Measurements from ENCODE around the gene JRKL.
"Not testable (repeated sequence)": the region's sequence is repeated elsewhere in the genome, so short reads cannot be mapped to it uniquely, and the experiment has no call there.

The JRKL gene

GRCh38 chr11:96394773-96395172 lies 5.0 kb downstream of the JRKL start:
- DNase-seq (ENCODE audit: low spot score), result no peak

DNA sequence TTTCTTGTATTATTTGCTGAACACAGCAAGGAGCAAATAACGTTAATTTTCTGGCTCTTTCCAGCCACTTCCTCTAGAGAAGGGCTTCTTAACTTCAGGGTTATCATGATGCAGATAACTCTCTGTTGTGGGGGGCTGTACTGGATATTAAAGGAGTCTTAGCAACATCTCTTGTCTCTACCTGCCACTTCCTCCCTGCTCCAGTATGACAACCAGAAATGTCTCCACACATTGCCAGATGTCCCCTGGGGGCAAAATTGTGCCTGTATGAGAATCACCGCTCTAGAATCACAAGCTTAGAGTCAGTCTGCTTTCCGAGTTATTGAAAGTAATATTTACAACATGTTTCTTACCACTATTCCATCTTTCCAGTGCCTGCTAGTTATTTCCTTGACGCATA lies 6.8 kb downstream of the JRKL start:
- DNase-seq (ENCODE audit: low spot score), result no peak

DNA sequence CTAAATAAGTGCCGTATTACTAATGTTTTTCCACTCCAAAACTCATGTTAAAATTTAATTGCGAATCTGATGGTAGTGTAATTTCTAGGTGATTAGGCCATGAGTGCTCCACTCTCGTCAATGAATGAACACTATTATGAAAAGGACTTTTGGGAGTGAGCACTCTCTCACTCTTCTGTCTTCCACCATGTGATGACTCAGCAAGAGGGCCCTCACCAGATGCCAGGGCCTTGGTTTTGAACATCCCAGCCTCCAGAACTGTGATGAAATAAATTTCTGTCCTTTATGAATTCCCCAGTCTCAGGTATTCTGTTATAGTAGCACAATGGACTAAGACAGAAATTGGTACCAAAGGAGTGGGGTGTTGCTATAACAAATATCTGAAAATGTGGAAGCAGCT lies 8.1 kb downstream of the JRKL start:
- DNase-seq (ENCODE audit: low spot score), result no peak

DNA sequence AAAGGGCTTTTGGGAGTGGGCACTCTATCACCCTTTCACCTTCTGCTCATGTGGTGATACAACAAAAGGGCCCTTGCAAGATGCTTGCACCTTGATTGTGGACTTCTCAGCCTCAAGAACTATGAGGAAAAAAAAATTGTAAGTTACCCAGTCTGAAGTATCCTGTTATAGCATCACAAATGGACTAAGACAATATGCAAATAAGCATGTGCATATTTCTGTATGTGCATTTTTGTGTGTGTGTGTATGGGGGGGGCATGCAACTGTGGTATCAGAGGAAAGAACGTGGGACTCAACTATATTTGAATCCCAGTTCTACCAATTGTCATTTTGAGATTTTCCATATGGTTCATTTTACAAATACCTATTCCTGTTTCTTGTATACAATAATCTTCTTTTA lies 10.9 kb downstream of the JRKL start:
- DNase-seq (ENCODE audit: low spot score), result no peak

- DNase-seq (ENCODE audit: low spot score), result not testable (repeated sequence)
These were observed 21.6 kb downstream of the JRKL start for GRCh38 chr11:96411412-96411811.

DNA sequence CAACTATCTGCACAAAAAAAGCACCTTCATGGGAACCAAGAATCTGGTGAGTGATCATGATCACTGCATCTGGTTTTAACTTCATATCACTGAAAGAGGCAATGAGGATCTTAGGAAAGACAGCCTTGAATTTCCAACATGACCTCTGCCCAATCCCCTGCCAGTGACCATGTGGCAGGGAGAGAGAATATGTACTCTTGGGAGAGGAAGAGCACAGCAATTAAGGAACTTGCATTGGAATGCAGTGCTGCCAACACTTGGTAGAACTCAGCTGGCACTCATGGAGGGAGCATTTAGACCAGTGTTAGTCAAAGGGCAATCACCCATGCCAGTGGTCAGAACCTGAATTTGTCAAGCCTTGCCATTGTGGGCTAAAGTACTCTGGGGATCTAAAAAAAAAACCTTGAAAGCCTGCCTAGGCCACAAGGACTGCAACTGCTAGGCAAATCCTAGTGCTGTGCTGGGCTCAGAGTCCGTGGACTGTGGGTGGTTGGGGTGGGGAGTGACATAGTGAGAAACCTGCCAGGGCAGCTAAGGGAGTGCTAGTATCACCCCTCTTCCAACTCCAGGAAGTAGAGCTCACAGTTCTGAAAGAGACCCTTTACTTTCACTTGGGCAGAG lies 23.1 kb downstream of the JRKL start:
- DNase-seq (ENCODE audit: low spot score), result no peak

- no peak for DNase-seq (ENCODE audit: low spot score)
These were observed 23.6 kb downstream of the JRKL start for GRCh38 chr11:96413408-96413807.

DNA sequence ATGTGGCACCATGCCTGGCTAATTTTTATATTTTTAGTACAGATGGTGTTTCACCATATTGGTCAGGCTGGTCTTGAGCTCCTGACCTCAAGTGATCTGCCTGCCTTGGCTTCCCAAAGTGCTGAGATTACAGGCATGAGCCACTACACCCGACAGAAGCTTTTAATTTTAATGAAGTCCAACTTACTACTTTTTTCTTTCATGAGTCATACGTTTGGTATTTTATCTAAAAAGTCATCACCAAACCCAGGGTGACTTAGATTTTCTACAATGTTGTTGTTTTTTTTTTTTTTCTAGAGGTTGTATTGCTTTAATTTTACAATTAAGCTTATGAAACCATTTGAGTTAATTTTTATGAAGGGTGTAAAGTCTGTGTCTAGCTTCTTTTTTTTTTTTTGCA lies 34.9 kb downstream of the JRKL start:
- no peak for DNase-seq (ENCODE audit: low spot score)

DNA sequence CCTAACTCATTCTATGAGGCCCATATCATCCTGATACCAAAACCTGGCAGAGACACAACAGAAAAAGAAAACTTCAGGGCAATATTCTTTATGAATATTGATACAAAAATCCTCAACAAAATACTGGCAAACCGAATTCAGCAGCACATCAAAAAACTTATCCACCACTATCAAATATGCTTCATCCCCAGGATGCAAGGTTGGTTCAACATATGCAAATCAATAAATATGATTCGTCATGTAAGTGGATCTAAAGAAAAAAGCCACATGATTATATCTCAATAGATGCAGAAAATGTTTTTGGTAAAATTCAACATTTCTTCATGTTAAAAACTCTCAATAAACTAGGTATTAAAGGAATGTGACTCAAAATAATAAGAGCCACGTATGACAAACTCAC lies 40.9 kb downstream of the JRKL start:
- DNase-seq (ENCODE audit: low spot score), result no peak

DNA sequence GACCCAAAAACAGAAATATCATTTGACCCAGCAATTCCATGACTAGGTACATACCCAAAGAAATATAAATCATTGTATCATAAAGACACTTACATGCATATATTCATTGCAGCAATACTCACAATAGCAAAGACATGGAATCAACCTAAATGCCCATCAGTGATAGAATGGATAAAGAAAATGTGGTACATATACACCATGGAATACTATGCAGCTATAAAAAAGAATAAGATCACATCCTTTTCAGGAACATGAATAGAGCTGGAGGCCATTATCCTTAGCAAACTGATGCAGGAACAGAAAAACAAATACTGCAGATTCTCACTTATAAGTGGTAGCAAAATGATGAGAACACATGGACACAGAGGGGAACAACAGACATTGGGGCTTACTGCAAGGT lies 42.8 kb downstream of the JRKL start:
- DNase-seq (ENCODE audit: low spot score), result not testable (repeated sequence)

Measured in HuH-7 (cell line).